Effector CD8-positive, alpha-beta T cell (primary cell): ENCODE data around the gene COL23A1.

Experiments
- DNase-seq: peaks from one replicate; lab custom pipeline; 2025; lab: John Stamatoyannopoulos, UW

COL23A1 gene

DNA sequence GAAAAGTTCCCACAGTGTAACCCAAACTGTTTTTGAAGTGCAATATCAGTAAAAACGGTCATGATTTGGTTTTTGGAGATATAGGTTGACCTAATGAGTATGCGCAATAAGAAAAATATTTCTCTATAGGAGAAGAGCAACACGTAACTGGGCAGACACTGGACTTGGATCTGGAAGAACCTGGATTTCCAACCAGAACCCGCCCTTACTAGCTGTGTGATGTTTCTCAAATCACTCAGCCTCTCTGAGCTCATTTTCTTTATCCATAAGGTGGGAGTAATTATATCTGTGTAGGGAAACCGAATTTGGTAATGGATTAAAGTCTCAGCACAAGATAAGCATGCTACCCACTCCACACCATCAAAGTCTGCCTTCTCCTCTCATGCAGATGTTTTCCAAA is 169.1 kb downstream of the COL23A1 start:
- no peak for DNase-seq

DNA sequence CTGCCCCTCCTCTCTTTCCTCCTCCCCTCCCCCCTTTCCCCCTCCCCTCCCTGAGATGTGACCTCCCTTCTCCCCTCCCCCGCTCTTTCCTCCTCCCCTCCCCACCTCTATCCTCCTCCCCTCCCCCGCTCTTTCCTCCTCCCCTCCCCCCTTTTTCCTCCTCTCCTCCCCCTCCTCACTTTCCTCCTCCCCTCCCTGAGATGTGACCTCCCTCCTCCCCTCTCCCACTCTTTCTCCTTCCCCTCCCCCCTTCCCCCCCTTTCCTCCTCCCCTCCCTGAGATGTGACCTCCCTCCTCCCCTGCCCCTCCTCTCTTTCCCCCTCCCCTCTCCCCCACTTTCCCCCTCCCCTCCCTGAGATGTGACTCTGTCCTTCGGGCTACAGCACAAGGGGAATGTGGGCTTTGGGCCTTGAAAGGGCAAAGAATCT is 169.8 kb downstream of the COL23A1 start:
- DNase-seq, result no peak

DNA sequence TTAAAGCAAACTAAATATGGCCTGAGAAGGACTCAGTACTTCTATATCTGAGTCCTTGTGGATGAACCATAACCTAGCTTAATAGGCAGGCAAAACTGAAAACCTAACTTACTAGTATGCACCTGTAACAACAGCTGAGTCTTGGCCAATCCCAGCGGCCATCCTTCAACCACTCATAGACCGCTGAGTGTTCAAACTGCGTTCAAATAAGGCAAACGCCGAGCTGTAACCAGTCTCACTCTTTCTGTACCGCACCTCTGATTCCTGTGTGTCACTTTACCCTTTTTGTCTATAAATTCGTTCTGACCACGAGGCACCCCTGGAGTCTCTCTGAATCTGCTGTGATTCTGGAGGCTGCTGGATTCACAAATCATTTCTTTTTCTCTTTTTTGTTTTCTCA is 170.5 kb downstream of the COL23A1 start:
- no peak for DNase-seq

DNA sequence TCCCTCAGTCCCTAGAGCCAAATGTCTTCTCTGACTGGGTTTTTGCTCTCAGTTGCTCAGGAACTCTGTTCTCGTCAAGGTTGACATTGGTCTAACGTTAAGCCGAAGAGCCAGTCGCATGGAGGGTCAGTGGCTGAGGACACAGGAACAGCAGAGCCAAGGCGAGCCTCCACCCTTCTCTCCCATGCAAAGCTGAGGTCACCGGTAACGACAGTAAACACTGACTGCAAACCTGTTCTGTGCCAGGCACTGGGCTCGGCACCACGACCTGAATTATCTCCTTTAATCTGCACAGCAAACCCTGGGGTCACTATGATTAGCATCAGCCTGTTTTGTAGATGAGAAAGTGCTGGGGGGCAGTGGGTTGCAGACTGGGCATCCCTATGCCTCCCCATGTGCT is 171.0 kb downstream of the COL23A1 start:
- DNase-seq, result no peak

DNA sequence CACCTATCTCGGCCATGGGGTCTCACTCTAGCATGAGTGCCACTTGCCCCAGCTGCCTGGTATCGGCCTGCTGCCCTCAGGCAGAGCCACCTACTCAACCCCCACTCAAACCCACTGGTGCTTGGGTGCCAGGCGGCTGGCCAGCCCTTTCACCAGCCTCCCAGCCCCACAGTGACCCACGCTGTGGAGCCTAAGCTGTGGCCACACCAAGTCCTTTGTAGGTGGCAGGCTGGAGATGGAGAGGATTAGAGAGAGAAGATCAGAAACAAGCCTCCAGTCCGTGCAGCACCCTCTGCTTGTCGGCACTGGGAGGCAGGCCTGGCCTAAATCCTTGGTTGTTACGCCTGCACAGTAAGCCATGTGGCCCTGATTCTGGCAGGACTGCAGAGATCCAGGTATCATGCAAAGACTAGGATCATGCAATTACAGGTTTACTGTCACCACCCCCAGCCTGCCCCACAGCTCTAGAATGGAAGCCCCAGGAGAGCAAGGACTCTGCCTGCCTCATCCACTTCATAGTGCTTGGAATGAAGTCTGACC is 171.7 kb downstream of the COL23A1 start:
- no peak for DNase-seq

DNA sequence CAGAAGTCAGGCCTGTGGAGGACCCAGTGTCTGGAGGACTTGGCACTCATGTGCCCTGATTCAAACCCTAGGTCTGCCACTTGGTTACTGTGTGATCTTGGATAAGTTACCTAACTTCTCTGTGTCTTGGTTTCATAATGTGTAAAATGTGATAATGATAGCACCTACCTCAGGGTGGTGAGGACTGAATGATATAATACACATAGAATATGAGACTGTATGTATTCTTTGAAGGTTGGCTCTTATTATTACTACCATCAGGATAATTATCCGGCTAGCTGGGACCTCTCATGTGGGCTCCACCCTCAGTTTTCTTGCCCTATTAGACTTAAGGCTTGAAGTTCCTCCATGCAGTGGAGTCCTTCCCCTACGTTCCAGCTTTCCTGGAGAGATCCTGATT is 172.2 kb downstream of the COL23A1 start:
- no peak for DNase-seq

DNA sequence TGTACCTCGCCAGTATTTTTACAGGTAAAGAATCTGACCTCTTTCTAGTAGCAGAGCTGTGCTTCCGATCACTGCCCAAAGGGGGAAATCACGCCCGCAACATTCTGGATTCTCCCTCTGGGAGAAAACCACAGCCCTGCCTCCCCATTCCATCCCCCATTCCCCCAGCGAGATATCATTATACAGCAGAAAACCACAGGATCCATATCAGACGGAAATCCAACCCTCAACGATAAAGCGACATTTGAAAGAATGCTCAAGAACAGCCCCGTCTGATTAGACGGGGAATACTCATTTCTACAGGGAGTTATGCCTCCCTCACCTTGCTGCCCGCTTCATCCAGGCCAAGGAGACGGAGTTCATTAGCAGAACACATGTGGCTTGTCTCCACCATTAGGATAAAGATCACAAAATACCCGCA is 172.8 kb downstream of the COL23A1 start:
- DNase-seq, result no peak

DNA sequence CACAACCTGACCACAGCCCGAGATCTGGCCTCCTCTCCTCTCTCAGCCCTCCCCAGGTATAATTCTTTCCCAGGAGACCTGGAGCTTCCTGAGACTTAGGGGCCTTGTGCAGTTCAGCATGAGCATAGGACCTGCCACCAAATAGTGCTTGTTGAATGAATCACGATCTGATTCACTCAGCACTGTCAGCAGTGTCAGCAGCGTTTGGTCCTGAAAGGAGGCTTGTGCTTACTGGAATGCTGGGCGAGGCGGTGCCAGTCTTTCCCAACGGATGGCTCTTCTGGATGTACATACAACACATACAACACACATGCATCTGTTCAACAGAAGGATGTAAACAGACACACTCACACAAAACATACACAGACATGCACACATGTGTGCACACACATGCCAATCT is 173.3 kb downstream of the COL23A1 start:
- no peak for DNase-seq

DNA sequence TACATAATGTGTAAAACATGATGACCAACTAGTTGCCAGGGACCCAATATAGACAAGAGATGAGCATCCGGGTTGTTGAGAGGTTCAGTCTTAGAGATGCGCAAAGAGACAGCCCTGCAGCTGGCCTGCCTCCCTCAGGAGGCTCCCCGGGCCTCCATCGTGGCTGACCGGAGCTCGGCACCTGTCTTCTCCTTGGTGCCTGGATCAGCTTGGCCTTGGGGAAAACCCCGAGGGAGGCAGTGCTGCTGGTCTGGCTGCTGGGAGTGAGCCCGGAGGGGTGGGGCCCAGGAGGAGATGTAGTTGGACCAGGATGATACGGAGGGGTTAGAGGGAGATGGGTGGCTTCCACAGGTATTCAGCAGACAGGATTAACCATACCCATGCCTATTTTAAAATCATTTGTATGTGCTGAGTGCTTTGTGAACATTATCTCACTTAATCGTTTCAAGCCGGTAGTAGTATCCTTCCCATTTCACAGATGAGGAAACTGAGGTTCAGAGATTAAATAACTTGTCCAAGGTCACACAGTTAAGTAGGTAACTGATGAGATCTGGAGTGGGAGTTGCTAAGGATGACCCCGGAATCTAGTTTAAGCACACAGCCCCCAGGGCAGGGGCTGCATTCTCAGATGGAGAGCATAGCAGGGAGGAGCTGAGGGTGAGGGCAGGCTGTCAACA is 173.8 kb downstream of the COL23A1 start:
- DNase-seq, result no peak

DNA sequence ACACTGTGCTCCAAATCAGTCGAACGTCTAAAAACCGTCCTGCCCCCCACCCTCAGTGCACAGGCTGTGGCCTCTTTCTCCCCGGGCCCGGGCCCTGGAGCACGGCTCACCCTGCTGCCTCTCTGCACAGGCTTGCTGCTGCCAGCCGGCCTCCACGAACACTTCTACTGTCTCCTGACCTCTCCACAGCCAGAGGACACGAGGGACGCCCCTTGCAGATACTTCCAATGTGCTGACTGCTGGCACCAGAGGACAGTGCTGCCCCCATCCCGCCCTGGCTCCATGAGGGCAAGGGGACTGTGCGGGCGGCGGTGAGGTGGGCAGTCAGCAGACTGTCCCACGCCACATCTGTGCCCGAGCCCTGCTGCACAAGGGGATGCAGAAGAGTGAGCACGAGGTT is 174.8 kb downstream of the COL23A1 start:
- DNase-seq, result no peak

DNA sequence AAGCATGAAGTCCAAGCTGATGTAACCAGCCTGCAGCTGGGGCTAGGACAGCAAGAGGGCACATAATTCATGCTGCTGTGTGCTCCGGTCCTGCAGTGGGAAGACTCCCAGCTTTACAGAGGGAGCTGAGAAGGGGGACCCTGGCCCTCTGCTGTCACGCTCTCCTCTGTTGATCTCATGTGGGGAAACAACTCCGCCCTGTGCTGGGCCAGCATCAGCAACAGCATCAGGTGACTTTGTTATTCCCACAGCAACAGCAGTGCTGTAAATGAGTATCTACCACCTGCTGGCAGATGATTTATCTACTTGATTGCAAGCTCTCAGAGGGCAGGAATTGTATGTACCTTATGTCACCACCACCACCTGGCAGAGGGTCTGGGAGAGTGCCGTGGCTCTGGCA is 176.2 kb downstream of the COL23A1 start:
- DNase-seq, result no peak

DNA sequence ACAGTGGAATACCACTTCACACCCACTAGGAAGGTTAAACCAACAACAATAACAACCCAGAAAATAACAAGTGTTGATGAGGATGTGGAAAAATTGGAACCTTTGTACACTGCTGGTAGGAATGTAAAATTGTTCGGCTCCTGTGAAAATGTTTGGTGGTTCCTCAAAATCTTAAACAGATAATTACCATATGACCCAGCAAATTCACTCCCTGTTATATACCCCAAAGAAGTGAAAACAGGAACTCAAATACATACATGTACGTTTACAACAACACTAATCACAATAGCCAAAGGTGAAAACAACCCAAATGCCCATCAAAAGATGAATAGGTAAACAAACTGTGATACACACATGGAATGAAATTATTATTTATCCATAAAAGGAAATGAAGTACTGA is 179.1 kb downstream of the COL23A1 start:
- DNase-seq, result no peak

DNA sequence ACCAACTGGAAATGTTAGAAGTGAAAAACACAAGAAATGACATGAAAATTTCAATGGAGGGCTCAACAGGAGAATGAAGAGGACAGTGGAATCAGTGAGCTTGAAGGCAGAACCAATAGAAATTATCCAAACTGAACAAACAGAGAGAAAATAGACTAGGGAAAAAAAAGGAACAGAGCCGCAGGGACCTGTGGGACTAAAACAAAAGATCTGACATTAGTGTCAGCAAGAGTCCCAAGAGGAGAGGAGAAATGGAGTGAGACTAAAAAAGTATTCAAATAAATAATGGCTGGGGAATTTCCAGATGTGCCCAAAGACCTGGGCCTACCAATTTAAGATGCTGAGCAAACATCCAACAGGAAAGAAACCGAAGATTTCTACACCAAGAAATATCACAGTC is 182.5 kb downstream of the COL23A1 start:
- no peak for DNase-seq

DNA sequence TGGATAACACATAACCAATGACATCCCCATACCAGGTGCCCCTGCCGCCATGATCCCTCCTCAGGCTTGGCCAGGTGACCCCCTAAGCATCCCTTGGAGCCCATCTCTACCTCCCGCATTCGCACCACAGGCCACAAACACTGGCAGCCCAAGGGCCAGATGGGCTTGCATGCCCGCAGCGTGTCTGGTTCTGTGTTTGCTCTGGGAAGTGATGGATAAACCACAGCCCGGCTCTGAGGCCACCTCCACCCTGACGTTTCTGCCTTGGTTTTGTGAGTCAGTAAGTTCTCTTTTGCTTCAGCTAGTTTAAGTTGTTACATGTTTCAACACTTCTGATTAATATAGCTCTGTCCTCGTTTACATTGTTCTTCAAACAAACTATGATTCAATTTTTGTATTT is 185.2 kb downstream of the COL23A1 start:
- DNase-seq, result no peak

DNA sequence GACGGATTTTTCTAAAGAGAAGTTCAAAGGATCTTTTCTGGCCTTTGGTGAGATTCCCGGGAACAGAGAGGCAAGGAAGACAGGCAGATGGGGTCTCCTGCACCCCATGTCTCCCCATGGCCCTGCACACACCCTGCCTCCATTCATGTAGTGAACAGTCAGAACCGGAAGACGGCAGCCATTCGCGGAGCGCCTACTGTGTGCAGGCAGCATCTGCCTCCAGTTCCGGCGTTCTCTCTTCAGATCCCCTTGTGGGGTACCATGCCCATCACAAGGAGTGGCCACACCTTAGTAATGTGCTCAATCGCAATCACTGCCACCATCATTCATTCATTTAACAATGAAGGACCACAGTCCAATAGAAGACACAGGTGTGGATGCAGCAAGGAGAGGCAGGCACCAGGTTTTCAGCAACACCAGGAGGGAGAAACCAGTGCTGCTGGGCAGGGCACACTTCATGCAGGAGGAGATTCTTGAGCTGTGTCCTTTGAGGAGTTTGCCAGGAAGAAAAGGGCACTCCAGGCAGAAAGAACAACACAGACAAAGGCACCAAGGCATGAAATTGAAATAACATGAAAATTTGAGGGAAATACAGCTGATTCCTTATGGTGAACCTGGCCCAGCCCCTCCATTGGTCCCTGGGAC is 186.1 kb downstream of the COL23A1 start:
- no peak for DNase-seq

DNA sequence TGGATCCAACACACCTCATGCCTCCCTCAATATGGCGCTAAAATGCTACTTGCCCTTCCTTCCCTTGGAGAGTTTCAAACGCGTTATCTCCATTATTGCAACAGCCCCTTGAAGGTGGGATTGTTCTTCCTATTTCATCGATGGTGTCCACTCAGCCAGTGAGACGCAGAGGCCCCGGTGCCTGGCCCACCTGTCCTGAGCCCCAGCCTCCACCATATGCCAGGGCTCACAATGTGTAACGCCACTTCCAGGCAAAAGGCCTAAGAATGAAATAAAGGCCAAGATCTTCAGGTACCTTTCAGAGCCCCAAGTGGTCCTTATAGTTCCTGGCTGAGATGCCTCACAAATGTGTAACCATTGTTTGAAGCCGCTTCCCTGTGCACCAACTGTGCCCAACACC is 186.8 kb downstream of the COL23A1 start:
- DNase-seq, result no peak

DNA sequence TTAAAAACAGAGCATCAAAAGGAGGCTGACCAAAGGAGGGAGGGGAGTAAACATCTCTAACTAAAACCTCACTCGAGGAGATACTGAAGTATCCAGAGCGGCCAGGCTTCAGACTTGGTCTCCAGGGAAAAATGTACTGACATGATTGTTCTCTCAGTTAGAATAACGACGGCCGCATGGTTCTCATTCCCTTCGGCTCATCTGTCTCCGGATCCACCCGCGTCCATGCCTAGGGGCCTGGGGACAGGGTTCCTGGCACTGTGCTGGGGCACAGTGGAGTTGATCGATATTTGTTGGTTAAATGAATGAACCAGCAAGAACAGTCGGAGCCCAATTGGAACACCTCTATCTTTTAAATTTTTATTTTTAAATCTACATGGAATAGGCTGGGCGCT is 190.5 kb downstream of the COL23A1 start:
- DNase-seq, result no peak

DNA sequence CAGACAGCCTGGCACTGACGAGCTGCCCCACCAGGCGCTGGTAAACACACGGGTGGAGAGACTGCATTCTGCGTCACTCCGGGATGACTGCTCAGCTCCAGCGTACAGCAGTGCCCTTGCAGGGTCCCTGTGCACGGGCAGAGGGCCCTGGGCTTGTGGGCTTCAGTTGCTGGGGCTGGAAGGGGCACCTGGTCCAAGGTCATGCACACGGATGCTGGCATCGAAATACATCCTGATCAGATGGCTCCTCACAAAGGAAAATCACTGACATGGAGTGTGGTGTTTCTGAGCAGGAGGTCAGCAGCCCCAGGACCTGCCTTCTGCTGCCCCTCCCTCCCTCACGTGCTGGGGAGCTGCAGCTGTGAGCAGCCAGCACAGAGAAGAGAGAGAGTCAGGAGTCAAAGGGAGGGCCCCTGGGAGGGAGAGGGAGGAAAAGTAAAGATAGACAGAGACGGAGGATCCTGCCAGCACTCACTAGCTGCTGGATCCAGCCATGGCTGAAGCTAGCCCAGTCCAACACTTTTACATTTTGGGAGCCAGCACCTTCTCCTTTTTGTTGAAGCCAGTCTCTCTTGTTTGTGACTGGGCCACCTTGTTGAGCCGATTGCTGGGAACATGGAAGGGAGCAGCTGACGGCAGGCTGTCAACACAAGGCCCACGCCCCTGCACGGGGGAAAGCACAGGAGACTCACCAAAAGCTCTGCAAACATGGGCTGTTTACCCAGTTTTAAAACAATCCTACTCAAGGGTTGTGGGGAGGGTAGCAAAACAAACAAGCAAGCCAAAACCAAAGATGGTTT is 191.1 kb downstream of the COL23A1 start:
- no peak for DNase-seq

DNA sequence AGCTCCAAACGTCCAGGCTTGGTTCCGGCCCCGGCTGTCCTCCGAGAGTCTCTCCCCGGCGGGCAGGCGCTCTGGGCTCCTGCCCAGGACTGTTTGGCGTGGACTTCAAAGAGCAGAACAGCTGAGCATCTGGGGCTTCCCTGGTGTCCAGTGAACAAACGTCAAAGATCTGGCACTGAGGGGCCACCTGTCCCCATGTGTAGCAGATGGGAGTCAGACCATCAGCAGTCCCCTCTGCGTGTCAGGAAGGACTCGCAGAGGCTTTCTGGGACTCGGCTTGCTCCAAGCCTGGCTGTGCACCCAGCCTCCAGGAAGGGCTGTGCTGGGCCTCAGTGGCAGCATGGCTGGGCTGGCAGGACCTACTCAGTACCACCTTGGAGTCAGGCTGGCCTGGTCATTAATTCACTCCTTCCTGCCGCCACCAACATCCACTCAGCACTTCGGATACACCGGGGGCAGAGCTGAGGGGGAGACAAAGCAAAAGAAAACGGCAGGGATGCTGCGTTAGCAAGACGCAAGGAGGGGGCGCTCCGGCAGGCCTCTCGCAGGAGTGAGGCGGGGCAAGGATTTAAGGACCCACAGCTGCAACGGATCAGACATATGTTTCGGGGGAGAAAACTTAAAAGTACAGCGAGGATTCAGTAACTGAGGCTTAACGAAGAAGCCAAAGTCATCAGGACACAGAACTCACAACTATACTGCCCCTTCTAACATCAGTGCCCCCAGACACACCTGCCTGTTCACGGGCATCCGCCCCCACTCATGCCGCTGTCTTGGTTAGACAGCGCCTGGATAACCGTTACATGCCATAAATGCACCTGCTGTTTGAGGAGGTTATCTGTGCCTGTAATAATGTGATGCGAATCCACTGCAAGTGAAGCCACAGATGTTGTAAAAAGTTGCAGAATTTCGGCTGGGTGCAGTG is 193.1 kb downstream of the COL23A1 start:
- DNase-seq, result no peak

DNA sequence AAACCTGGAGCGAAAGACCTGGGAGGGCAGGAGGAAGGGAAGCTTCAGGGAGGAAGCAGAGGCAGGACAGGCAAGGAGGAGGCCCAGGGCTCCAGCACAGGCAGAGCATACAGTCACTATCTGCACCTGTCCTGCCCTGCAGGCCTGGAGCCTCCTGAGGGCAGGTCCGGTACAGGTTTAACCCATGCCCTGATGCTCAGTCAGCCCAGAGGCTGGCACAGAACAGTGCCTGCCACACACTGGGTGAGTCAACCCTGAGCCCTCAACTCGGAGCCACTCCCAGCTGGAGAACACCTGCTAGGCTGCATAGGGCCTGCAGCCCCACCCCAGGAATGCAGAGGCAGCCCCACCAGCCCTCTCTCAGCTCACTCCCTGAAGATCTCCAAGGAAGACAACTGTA is 196.1 kb downstream of the COL23A1 start:
- no peak for DNase-seq

DNA sequence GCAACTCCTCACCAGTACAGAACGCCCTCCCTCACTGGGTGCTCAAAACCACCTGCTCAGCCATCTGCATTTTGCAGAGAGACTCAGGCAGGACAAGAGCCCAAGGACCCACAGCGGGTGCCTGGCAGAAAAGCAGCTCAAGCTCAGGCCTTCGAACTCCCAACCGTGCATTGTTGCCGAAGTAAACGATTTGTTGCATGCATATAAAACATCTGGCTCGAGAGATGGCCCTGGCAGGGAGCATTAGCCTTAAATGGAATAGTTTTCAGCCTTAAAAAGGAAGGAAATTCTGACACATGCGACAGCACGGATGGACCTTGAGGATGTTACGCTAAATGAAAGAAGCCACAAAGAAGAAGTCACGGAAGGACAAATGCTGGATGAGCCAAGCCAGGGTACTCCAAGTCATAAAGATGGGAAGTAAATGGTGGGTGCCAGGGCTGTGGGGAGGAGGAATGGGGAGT is 197.2 kb downstream of the COL23A1 start:
- no peak for DNase-seq

DNA sequence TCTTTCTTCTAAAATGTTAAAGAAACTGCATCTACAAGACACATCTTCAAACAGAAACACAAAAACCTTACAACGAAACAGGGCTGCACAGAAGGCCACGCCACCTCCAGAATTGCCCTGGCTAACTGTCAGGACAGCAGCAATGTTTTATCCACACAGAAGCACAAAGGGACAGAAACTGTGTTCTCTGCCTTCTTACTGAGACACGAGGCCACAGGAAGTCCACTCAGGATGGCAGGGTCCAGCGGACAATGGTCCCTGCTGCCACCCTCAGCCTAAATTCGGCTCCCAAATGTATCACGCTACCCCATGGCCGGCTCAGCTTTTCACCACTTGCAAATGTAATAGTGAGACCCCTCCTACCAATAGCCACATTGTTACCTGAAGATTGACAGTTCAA is 197.8 kb downstream of the COL23A1 start:
- DNase-seq, result no peak
